Cardiac muscle cell (in vitro differentiated cells and primary cell): Measurements from ENCODE around the gene ANKRD55. TPM values are rescaled to one million over a fixed set of nuclear protein-coding genes. Genes with fewer than 3 reads are reported as not detected.

Source experiments
- DNase-seq, 2 donors: peaks; one replicate each; pipeline versions ENCODE4 v3.0.0 to v3.0.0-alpha.2; 2010 to 2017; ENCODE audit warnings: low read depth in 1 of 2, low spot score in 1 of 2
- H3K27ac ChIP-seq: fragments of 200-600 bp; sonication (generic); 2 replicates; pipeline ENCODE4 v1.5.1; 2016
- H3K27me3 ChIP-seq: fragments of 200-600 bp; sonication (generic); 2 replicates; pipeline ENCODE4 v1.6.0; 2016; ENCODE audit warnings: control low read depth
- H3K36me3 ChIP-seq: fragments of 200-600 bp; sonication (generic); 2 replicates; pipeline ENCODE4 v1.5.1; 2016; ENCODE audit warnings: control low read depth
- H3K4me1 ChIP-seq: fragments of 200-600 bp; sonication (generic); 2 replicates; pipeline ENCODE4 v1.8.1; 2017; ENCODE audit warnings: low read depth, mild to moderate bottlenecking, mixed run types
- H3K4me3 ChIP-seq: fragments of 200-600 bp; sonication (generic); 2 replicates; pipeline ENCODE4 v1.5.1; 2016; ENCODE audit warnings: mild to moderate bottlenecking
- H3K9me3 ChIP-seq: fragments of 200-600 bp; sonication (generic); 2 replicates; pipeline ENCODE4 v1.5.1; 2017; ENCODE audit warnings: low read depth, mild to moderate bottlenecking, control low read depth
- polyA plus RNA-seq: library from polyadenylated mRNA; unstranded; fragments of >200 nt; fragmentation: Nextera tagmentation; extraction: Ambion mirVana; gene quantifications from 2 replicates; pipeline ENCODE4 v1.2.1, GENCODE V29; 2016
- total RNA-seq: library from RNA; depleted of rRNA; stranded (reverse); fragments of >200 nt; gene quantifications from 2 replicates; pipeline ENCODE4 v1.2.3, GENCODE V29; 2016
- TF ChIP-seq, protein P1 (sequence below): IDR thresholded peaks from 2 replicates; pipeline ENCODE4 v1.5.1; 2012; ENCODE audit warnings: low read depth, mild to moderate bottlenecking, low read length

ANKRD55 gene
- total and polyA plus RNA-seq, 2 experiments from 2014 or later = 0.28 TPM; not detected in 1

GRCh38 chr5:56111404-56111781, 121.7 kb downstream of the ANKRD55 start:
- H3K36me3 ChIP-seq = no peaks in the 10 kb centered on the region
- TF ChIP-seq, protein P1, sequence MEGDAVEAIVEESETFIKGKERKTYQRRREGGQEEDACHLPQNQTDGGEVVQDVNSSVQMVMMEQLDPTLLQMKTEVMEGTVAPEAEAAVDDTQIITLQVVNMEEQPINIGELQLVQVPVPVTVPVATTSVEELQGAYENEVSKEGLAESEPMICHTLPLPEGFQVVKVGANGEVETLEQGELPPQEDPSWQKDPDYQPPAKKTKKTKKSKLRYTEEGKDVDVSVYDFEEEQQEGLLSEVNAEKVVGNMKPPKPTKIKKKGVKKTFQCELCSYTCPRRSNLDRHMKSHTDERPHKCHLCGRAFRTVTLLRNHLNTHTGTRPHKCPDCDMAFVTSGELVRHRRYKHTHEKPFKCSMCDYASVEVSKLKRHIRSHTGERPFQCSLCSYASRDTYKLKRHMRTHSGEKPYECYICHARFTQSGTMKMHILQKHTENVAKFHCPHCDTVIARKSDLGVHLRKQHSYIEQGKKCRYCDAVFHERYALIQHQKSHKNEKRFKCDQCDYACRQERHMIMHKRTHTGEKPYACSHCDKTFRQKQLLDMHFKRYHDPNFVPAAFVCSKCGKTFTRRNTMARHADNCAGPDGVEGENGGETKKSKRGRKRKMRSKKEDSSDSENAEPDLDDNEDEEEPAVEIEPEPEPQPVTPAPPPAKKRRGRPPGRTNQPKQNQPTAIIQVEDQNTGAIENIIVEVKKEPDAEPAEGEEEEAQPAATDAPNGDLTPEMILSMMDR = no peak

DNA sequence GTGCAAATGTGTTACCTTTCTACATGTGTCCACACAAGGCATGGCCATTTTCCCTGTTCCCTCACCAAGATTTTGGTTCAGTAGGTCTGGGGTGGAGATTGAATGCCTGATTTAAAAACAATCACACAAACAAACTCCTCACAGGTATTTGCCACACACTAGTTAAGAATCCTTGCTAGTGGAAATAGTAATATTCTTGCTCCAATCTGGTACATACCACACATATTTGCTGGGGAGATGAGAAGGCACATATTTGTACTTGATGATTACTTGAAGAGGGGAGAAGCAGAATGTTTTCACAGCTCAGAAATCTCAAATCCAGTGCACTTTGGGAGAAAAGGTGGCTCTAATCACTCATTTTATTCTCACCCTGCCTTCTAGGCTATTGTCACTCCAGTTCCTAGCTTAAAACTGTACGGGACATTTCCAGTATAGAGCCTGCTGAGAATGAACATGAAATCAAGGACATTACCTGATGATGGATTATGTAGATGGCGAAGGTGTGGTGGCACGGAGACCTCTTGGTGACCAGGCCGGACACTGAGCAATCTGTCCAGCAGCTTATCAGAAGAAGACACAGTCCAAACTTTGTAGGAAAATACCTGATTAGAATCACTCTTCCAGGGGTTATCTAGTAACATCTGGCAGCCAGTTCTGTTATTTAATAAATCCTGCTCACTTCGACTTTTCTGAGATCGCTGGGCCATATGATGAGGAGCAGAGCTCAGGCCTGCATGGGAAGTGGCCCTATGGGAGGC, 122.3 kb downstream of the ANKRD55 start:
- H3K27me3 ChIP-seq = no peaks in the 10 kb centered on the region
- H3K36me3 ChIP-seq = no peaks in the 10 kb centered on the region
- H3K27ac ChIP-seq = no peak overlapping the region
- H3K4me1 ChIP-seq = no peaks in the 10 kb centered on the region
- DNase-seq = peak in 1 of 2 donors; percentile 64
- no peak overlapping the region for H3K4me3 ChIP-seq
- TF ChIP-seq, protein P1 = no peak
- no peaks in the 10 kb centered on the region for H3K9me3 ChIP-seq

More at GRCh38 chr5:56111404-56111781, 121.7 kb downstream of the ANKRD55 start:
- Histone ChIP-seq H3K4me1 (no peaks in the 10 kb centered on the region), H3K27me3 (no peaks in the 10 kb centered on the region), H3K27ac (no peak overlapping the region), H3K4me3 (no peak overlapping the region), H3K9me3 (no peaks in the 10 kb centered on the region)
- no peak for DNase-seq

GRCh38 chr5:56108246-56108645, 124.9 kb downstream of the ANKRD55 start:
- Histone ChIP-seq H3K9me3 (no peaks in the 10 kb centered on the region), H3K4me3 (no peak overlapping the region), H3K27me3 (no peaks in the 10 kb centered on the region), H3K27ac (no peak overlapping the region), H3K36me3 (no peaks in the 10 kb centered on the region), H3K4me1 (no peaks in the 10 kb centered on the region)
- no peak for DNase-seq
- TF ChIP-seq, protein P1 = no peak

DNA sequence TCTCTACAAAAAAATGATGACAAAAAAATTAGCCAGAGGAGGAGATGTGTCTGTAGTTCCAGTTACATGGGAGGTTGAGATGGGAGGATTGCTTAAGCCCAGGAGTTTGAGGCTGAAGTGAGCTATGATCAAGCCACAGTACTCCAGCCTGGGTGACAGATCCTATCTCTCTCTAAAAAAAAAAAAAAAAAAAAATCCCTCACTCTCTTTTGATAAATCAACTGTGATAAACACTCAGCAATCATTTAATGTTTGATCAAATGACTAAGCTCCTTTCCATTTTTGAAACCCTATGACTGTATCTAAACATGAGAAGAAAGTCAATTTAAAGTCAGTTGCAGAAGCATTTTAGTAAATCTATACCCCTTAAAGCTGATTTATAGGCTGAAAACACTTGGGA, 126.3 kb downstream of the ANKRD55 start:
- Histone ChIP-seq H3K36me3 (no peaks in the 10 kb centered on the region), H3K4me3 (no peak overlapping the region), H3K4me1 (no peaks in the 10 kb centered on the region), H3K27me3 (no peaks in the 10 kb centered on the region), H3K9me3 (no peaks in the 10 kb centered on the region), H3K27ac (no peak overlapping the region)
- TF ChIP-seq, protein P1 = no peak
- DNase-seq = no peak

DNA sequence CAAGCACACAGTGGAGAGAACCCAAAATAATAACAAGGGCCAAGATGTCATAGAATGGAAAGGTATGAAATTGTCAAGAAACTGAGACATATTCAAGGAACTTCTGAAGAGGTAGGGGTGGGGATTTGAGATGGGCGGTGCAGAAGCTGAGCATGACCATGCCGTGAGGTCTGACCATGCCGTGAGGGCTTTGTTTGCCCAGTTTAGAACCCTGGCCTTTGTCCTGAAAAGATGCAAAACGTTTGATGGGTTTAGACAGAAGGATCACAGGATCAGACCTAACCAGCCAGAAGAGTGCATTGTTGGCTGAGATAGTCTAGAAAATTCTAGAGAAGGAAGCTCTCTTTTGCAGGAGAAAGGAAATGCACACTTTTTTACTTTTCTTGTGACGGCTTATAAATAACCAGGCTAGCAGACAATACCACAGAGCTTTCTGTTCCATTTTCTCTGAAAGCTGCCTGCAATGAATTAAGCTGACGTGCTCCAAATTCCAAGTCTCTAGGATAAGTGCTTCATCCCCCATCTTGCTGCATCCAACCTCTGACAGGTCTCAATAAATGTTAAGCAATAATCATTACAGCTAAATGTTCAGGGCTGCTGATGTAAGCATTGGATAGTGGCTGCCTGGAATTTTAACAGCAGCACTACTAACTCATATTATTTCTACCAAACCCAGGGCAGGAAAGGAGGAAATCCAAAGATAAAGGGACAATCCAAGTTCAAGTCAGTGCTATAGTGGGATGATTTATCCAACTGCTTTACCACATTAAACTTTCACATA, 127.4 kb downstream of the ANKRD55 start:
- H3K4me1 ChIP-seq = no peaks in the 10 kb centered on the region
- H3K27ac ChIP-seq = no peak overlapping the region
- no peak for DNase-seq
- H3K4me3 ChIP-seq = no peak overlapping the region
- H3K27me3 ChIP-seq = no peaks in the 10 kb centered on the region
- H3K9me3 ChIP-seq = no peaks in the 10 kb centered on the region
- TF ChIP-seq, protein P1 = no peak
- H3K36me3 ChIP-seq = no peaks in the 10 kb centered on the region
